ACHN (cell line): ENCODE results near the gene PRIM1.
"Not testable (repeated sequence)": the region's sequence is repeated elsewhere in the genome, so short reads cannot be mapped to it uniquely, and the experiment has no call there.

ENCODE experiments used
- DNase-seq: peaks from one replicate; pipeline ENCODE4 v3.0.0-alpha.2; 2015
- in situ Hi-C: cut with HindIII; loops from 2 replicates; pipeline ENCODE4 v1.10.0; 2017; ENCODE audit warnings: low sequenced_read_pairs, low pct_ligation_motif_present, low pct_unique_long_range_greater_than_20kb

The PRIM1 gene

DNA sequence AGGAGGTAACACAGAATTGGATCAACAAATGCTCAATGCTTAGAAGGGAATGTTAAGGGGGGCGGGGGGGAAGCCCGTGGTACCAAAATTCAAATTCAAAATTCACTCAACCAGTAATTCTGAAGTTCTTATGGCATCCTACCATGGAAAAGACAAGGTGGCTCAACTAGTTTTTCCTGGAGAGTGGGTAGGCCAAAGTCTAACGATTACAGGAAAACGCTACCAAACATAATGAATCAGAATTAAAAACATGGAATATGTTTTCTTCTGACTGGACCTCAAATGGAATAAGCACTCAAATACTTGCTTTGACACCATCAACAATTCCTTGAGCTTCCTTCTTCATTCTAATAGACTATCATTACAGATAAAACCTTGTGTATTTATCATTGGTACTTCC lies 29.3 kb downstream of the PRIM1 start:
- no peak for DNase-seq
- in situ Hi-C loops, result no loop called here

DNA sequence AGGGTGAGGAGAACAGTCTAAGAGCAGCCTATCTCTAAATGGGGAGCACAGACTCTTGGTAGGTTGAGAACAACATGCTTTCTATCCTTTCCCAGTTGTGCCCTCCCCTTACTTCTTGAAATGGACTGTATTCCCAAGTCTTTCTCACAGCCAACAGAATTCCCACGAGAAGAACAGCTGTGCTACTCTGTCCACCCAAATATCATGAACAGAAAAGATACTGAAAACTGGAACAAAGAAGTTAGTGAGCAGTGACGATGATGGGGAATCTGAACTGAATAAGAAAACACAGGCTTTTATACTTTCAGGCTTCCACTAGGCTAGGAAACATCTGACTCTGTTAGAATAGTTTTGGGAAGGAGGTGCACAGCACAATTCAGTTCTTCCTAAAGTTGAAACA lies 30.4 kb downstream of the PRIM1 start:
- no peak for DNase-seq
- in situ Hi-C loops, result no loop called here

DNA sequence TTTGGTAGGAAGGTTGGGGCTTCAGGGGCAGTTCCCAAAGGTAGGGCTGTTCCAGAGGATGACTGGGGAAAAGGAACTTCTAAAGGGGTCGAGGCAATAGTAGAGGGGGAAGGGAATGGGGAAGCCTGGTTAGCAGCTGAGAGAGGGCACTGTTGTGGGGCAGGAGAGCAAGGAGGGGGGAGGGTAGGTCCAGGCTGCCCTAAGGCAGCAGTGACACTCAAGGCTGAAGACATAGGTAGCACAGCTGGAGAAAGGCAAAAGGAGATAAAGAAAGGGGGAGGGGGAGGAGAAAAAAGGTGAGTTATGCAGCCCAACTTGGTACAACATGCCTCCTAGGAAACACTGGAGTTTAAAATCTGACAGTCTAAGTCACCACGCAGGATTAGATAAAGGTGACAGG lies 30.9 kb downstream of the PRIM1 start:
- DNase-seq, result no peak
- in situ Hi-C loops, result no loop called here

DNA sequence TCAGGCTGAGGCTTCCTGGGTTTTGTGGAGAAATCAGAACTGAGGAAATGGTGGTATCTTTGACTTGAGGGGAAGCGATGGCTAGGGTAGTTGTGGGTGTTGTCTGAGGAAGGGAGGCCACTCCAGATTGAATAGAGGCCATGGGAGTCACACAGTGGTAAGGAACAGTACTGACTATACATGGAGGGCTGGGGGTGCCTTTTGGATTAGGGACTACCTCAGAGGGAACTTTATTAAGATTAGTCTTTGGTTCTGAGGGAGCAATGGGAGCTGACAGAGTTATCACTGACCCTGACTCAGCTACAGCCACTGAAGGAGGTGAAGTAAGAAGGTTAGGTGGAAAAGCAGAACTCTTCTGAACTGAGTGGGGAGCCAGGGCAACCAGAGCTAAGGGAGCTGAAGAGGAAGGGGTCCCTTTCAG lies 31.4 kb downstream of the PRIM1 start:
- in situ Hi-C loops, result no loop called here
- no peak for DNase-seq

DNA sequence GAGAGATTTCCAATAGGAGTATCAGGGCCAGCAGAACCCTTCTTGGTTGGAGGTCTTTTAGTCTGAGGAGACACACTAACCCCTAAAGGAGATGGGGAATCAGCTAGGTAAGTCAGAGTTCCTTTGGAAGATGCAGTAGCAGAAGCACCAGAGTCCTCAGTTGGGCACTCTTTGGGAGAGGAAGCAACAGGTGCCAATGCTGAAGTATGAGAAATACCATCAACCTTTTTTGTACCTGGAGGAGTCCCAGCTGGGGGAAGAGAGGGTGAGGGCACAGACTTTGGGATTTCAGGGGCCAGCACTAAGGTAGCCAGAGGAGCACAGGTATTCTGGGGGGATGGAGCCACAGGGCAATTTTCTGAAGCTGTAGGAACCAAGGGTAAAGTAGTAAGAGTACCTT lies 33.1 kb downstream of the PRIM1 start:
- in situ Hi-C loops, result no loop called here
- DNase-seq, result no peak

DNA sequence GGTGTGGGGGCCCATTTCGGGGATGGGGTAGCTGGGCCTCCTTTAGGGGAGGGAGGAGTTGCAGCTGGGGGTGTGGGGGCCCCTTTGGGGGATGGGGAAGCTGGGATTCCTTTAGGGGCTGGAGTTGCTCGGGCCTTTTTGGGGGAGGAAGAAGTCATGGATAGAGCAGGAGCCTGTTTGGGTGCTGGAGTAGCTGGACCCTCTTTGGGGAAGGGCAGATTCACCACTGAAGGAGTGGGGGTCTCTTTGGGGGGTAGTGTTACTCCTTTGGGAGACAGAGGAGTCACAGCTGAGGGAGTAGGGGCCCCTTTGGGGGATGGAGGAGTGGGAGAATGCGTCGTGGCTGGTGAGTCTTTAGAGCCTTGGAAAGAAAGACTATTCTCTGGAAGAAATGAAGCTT lies 33.5 kb downstream of the PRIM1 start:
- in situ Hi-C loops, result no loop called here

DNA sequence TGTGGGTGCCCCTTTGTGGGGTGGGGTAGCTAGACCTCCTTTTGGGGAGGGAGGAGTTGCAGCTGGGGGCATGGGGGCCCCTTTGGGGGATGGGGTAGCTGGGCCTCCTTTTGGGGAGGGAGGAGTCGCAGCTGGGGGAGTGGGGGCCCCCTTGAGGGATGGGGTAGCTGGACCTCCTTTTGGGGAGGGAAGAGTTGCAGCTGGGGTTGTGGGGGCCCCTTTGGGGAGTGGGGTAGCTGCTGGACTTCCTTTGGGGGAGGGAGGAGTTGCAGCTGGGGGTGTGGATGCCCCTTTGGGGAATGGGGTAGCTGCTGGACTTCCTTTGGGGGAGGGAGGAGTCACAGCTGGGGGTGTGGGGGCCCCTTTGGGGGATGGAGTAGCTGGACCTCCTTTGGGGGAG lies 34.0 kb downstream of the PRIM1 start:
- in situ Hi-C loops, result no loop called here
- no peak for DNase-seq

More for the DNA sequence above, 33.5 kb downstream of the PRIM1 start:
- DNase-seq, result no peak

DNA sequence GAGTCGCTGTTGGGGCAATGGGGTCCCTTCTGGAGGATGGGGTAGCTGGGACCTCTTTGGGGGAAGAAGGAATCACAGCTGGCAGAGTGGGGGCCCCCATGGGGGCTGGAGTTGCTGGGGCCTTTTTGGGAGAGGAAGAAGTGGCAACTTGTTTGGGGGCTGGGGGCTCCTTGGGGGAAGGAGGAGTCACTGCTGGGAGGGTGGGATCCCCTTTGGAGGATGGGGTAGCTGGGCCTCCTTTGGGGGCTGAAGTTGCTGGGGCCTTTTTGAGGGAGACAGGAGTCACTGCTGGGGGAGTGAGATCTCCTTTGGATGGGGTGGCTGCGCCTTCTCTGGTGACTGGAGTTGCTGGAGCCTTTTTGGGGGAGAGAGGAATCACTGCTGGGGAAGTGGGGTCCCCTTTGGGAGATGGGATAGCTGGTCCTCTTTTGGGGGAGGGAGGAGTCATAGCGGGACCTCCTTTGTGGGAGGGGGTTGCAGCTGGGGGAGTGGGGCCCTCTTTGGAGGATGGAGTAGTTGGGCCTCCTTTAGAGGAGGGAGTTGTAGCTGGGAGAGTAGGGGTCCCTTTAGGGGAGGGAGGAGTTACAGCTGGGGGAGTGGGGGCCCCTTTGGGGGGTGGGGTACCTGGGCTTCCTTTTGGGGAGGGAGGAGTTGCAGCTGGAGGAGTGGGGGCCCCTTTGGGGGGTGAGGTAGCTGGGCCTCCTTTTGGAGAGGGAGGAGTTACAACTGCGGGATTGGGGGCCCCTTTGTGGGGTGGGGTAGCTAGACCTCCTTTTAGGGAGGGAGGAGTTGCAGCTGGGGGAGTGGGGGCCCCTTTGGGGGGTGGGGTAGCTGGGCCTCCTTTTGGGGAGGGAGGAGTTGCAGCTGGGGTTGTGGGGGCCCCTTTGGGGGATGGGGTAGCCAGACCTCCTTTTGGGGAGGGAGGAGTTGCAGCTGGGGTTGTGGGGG lies 34.9 kb downstream of the PRIM1 start:
- in situ Hi-C loops, result no loop called here
- DNase-seq, result no peak

DNA sequence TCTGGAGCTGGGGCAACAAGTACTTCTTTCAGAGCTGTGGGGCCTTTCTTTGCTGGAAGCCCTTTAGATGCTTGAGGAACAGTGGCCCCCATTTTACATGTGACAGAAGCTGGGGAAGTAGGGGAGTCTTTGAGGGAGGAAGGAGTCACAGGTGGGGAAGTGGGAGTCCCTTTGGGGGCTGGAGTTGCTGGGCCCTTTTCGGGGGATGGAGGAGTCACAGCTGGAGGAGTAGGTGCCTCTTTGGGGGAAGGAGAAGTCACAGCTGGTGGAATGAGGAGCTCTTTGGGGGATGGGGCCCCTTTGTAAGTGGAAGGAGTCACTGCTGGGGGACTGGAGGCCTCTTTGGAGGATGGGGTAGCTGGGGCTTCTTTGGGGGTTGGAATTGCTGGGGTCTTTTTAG lies 35.7 kb downstream of the PRIM1 start:
- no peak for DNase-seq
- in situ Hi-C loops, result no loop called here

DNA sequence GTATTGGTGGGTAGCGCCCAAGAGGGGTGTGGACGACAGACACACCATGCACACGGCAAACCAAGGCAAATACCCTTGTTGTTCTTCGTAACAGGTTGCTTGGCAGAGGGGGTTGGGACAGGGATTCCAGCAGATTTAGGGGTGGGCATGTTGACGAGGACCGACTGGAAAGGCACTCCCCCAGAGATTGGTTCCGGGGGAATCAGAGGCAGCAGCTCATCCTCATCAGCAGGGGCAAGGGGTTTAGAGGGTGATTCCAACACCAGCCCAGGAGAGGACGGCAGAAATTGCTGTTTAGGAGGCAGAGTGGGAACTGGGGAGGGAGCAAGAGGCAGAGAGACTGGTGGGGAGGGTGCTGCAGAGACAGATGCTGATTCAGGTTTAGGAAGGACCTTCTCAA lies 36.3 kb downstream of the PRIM1 start:
- in situ Hi-C loops, result no loop called here
- no peak for DNase-seq

DNA sequence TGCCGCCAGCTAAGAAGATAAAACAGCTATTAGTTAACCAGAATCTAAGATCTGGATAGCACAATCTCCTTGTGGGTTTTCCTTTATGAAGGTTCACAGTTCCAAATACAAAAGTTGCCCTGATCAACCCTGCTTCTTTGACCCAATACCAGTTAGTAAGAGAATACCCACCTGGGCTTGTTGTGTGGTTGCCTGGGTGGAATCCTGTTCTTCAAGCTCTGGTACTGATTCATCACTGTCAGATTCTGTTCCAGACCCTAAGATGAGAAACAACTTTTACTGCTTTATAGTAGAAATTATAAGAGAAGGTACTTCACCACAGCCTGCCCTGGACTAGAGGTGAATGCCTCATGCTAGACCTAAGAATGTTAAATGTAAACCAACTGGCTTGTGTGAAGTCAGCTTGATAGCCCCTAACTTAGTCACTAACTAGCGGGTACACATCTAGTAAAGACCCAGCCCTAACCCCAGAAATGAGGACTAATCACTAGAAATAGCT lies 37.6 kb downstream of the PRIM1 start:
- in situ Hi-C loops, result no loop called here
- no peak for DNase-seq

DNA sequence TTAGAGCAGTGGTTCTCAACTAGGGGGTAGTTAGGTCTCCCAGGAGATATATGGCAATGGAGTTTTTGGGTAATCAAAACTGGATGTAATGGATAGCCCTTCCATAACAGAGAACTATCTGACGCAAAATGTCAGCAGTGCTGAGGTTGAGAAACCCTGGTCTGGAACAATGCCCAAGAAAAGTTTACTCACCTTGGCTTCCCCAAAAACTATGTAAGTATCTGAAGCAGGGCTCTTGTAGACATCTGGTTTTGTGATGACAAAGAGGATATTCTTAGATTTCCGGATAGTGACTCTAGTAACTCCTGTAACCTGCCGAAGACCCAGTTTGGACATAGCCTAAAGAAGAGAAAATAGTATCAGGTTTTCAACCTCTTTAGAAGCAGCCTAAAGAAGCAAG lies 38.8 kb downstream of the PRIM1 start:
- in situ Hi-C loops, result no loop called here
- no peak for DNase-seq

DNA sequence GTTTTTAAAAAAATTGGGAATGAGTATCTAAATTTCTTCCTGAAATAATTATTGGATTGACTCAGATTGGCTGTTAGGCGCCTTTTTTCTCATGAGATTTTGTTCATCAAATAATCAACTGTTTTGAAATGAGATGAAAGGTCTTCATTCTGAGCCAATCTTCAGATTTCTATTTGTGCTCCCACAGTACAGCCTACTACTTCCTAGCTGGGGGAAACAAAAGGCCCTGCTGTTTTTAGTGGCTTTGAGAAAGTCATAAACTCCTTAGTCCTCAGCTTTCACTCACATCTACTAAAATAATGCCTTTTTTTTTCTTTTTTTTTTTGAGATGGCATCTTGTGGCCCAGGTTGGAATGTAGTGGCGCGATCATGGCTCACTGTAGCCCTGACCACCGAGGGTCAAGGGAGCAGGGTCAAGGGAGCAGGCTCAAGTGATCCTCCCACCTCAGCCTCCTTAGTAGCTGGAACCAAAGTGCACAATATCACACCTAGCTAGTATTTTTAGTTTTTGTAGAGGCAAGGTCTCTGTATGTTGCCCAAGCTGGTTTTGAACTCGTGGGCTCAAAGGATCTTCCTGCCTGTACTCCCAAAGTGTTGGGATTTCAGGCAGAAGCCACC lies 42.3 kb downstream of the PRIM1 start:
- DNase-seq, result no peak
- in situ Hi-C loops, result no loop called here

DNA sequence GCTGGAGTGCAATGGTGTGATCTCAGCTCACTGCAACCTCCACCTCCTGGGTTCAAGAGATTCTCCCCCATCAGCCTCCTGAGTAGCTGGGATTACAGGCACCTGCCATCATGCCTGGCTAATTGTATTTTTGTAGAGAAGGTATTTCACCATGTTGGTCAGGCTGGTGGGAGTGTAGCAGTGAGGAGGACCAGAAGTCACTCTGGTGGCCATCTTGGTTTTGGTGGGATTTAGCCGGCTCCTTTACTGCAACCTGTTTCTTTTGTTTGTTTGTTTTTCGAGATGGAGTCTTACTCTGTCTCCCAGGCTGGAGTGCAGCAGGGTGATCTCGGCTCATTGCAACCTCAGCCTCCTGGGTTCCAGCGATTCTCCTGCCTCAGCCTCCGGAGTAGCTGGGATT lies 47.6 kb downstream of the PRIM1 start:
- DNase-seq, in situ Hi-C loops: not testable (repeated sequence)

DNA sequence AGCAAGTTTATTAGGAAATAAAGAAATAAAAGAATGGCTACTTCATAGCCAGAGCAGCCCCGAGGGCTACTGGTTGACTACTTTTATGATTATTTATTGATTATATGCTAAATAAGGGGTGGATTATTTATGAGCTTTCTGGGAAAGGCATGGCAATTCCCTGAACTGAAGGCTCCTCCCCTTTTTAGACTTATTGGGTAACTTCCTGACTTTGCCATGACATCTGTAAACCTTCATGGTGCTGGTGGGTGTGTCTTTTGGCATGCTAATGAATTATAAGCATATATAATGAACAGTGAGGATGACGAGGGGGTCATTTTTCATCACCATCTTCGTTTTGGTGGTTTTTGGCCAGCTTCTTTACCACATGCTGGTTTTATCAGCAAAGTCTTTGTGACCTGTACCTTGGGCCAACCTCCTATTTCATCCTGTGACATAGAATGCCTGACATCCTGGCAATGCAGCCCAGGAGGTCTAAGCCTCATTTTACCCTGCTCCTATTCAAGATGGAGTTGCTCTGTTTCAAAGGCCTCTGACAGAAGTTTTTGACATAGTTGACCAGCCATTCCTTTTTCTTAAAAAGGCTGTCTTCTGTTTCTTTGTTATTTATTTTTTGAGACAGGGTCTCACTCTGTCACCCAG lies 53.0 kb downstream of the PRIM1 start:
- DNase-seq, result no peak
- in situ Hi-C loops, result no loop called here

DNA sequence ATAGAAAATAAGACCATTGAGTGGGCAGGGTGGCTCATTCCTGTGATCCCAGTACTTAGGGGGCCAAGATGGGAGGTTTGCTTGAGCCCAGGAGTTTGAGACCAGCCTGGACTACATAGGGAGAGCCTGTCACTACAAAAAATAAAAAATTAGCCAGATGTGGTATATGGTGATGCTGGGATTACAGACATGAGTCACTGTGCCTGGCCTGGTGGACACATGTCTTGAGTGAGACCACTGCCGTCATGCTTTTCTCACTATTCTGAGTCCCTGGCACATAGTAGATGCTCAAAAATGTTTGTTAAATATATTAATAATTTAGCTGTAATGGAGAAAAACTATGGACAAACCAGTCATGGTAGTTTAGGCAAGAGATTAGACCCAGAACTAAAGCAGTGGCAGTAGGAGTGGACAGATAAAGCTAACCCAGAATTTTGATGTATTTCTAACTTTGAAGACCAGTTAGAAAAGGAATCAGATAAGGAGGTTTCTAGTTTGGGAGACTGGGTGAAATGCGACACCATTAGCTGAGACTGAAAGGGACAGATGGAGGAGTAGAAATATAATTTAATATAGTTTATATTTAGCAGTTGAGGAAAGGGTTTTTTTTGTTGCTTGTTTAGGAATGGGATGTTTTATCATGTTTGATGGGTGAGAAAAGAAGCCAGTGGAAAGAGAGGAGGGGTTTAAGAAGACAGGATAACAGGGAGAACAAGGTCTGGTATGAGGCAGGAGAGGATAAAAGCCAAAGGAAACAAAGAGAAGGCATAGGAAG lies 56.6 kb downstream of the PRIM1 start:
- in situ Hi-C loops, result no loop called here
- DNase-seq, result no peak

DNA sequence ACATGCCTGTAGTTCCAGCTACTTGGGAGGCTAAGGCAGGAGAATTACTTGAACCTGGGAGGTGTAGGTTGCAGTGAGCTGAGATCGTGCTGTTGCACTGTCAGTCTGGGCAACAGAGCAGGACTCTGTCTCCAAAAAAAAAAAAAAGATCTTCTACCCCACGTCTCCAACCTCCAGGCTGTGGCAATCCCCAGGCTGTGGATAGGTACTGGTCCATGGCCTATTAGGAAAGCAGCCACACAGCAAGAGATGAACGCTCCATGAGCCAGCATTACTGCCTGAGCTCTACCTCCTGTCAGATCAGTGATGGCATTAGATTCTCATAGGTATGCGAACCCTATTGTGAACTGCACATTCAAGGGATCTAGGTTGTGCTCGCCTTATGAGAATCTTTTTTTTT lies 58.0 kb downstream of the PRIM1 start:
- DNase-seq, result no peak
- in situ Hi-C loops, result no loop called here

DNA sequence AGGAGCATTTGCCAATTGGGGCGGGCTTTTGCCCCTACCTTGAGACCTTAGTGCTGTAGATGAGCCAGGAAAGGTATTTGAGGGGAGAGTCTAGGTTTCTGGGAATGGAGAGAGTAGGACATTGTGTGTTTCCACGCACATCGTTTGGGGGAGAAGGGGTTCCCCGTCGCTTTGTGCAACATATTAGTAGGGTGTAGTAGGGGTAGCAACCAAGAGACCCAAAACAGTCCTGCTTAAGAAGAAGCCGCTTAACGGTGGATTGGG lies 63.3 kb downstream of the PRIM1 start:
- in situ Hi-C loops, result no loop called here
- DNase-seq, result no peak
